SK-N-MC (cell line): ENCODE data around the gene IQGAP3.

Source experiments
- EZH2 ChIP-seq: fragments of 200-600 bp; sonication (generic); IDR thresholded peaks from one replicate; pipeline ENCODE4 v1.6.1; 2017; ENCODE audit warnings: antibody characterized with exemption
- POLR2AphosphoS5 ChIP-seq: IDR thresholded peaks from 2 replicates; pipeline ENCODE4 v1.6.1; 2012; ENCODE audit warnings: mild to moderate bottlenecking, low read depth, low read length, borderline replicate concordance

- TF ChIP-seq POLR2AphosphoS5 (no peak), EZH2 (no peak)
These were observed 76.1 kb downstream of the IQGAP3 start for GRCh38 chr1:156496211-156496761.
